ENCODE data around the gene AOAH. TPM values are rescaled to one million over a fixed set of nuclear protein-coding genes. Genes with fewer than 3 reads are reported as not detected.

Gene AOAH
- total and polyA plus RNA-seq, 9 of the 15 experiments (the other 6 are each of a cell fraction or from before 2014, with no cell fraction given): not detected

GRCh38 chr7:36602934-36603887 lies 121.1 kb downstream of the AOAH start:
- ChIA-PET POLR2A (interaction anchor here (0.6 kb wide), 1 partner anchor 11 kb away, joined by 3 read pairs; no protein-coding TSS in a partner anchor), CTCF (ENCODE audit: low intra/inter-chr PET ratio) (no interaction called here)
- Histone ChIP-seq H3K27me3 (ENCODE audit: control insufficient read depth in 2 of 2, insufficient read depth in 2 of 2, low read length in 2 of 2) (peaks cover 9 to 41% of the 10 kb centered on the region in 2 experiments; a peak in 4 of 5 replicates), H3K9ac (ENCODE audit: insufficient read depth in 1 of 2, low read depth in 2 of 2, low read length in 2 of 2) (no peak overlapping the region), H2AFZ (ENCODE audit: low read depth, low read length) (no peak overlapping the region), H3K36me3 (ENCODE audit: control insufficient read depth, insufficient read depth, low read length) (no peaks in the 10 kb centered on the region), H3K79me2 (ENCODE audit: control insufficient read depth, insufficient read depth, low read length) (no peaks in the 10 kb centered on the region), H4K20me1 (replicated peaks; ENCODE audit: control insufficient read depth, insufficient read depth, low read length) (no peaks in the 10 kb centered on the region), H3K9me3 (replicated peaks; ENCODE audit: control insufficient read depth, insufficient read depth, low read depth, low read length) (no peaks in the 10 kb centered on the region), H3K4me1 (replicated peaks in 1 of 2; ENCODE audit: control insufficient read depth in 2 of 2, insufficient read depth in 2 of 2, low read length in 2 of 2) (no peaks in the 10 kb centered on the region), H3K27ac (ENCODE audit: extremely low read depth, low read depth, low read length) (no peak overlapping the region), H3K4me2 (ENCODE audit: insufficient read depth, low read length) (no peak overlapping the region), H3K9me1 (ENCODE audit: control insufficient read depth, insufficient read depth, low read length) (no peaks in the 10 kb centered on the region), H3K4me3 (no peak overlapping the region)
- in situ Hi-C loops (cut with MboI): no loop called here
- ATAC-seq (no peak), DNase-seq (ENCODE audit: extremely low read depth in 1 of 4, low spot score in 3 of 4) (no peak), FAIRE-seq (no peak)
- 0% methylated on average over 7 of the region's 7 CpGs for WGBS (ENCODE audit: insufficient coverage, low coverage, missing lambda C conversion rate)
- intact Hi-C loops (cut with micrococcal nuclease): no loop called here
- TF ChIP-seq TSC22D4 (tag; IDR thresholded peaks at IDR 0.05) (no peak), NONO (IDR thresholded peaks at IDR 0.05; ENCODE audit: low read depth in 2 of 2, low read length in 1 of 2) (no peak), ZNF592 (IDR thresholded peaks at IDR 0.05) (no peak), ZNF717 (CRISPR knock-in tag; IDR thresholded peaks at IDR 0.05) (no peak), ARID3A (IDR thresholded peaks at IDR 0.05; ENCODE audit: borderline replicate concordance, low read depth, low read length) (no peak), RCOR1 (IDR thresholded peaks at IDR 0.05; ENCODE audit: borderline replicate concordance in 1 of 2, low read depth in 2 of 2, low read length in 2 of 2) (no peak), MYBL2 (IDR thresholded peaks at IDR 0.05; ENCODE audit: low read depth) (no peak), MYBL2 (CRISPR knock-in tag; IDR thresholded peaks at IDR 0.05; ENCODE audit: borderline replicate concordance) (no peak), SREBF2 (CRISPR knock-in tag; IDR thresholded peaks at IDR 0.05) (no peak), BRCA1 (IDR thresholded peaks at IDR 0.05) (no peak), BRCA1 (CRISPR knock-in tag; IDR thresholded peaks at IDR 0.05) (no peak), GTF2E2 (tag; IDR thresholded peaks at IDR 0.05) (no peak)
- BruUV-seq (replicated peaks): no TSS peak
